IMR-90 (cell line): ENCODE results near the gene EIF3L. TPM values are rescaled to one million over a fixed set of nuclear protein-coding genes. Genes with fewer than 3 reads are reported as not detected.

ENCODE experiments used
- ATAC-seq: fragments of 200-7000 bp; cut with Tn5 transposase; 2 replicates; pipeline ENCODE4 v1.9.1; 2020; ENCODE audit warnings: low read depth, mild to moderate bottlenecking, moderate library complexity
- BruUV-seq: library from RNA; stranded (reverse); fragments of 400-500 nt; replicated peaks from 2 replicates; lab custom pipeline; 2021; lab: Mats Ljungman, UMichigan
- CTCF ChIA-PET: fragments of 300-600 bp; formaldehyde crosslinking; extraction: SDS; loops from one replicate; lab custom pipeline; 2021; ENCODE audit warnings: antibody characterized with exemption; lab: Yijun Ruan, JAX
- POLR2A ChIA-PET: fragments of 300-600 bp; sonication (Branson Sonifier 250); formaldehyde crosslinking; loops from one replicate; lab custom pipeline; 2022; ENCODE audit warnings: antibody characterized with exemption; ENCODE audit not compliant: unreplicated experiment; lab: Charles Lee
- DNase-seq: peaks from one replicate; pipeline ENCODE4 v3.0.0; 2013
- H2AFZ ChIP-seq: replicated peaks from 2 replicates; pipeline ENCODE3; 2013; ENCODE audit warnings: low read length, mild to moderate bottlenecking; ENCODE audit not compliant: poor library complexity
- H2AK5ac ChIP-seq: 2 replicates; pipeline ENCODE4 v1.6.1; 2013; ENCODE audit warnings: low read depth, low read length, inconsistent platforms
- H2AK9ac ChIP-seq: replicated peaks from 2 replicates; pipeline ENCODE3; 2013; ENCODE audit warnings: mild to moderate bottlenecking, low read depth, low read length, moderate library complexity; ENCODE audit not compliant: poor library complexity
- H2BK120ac ChIP-seq: 2 replicates; pipeline ENCODE4 v1.6.1; 2013; ENCODE audit warnings: low read depth, low read length, inconsistent platforms
- H2BK15ac ChIP-seq: 3 replicates; pipeline ENCODE4 v1.6.1; 2013; ENCODE audit warnings: low read depth, low read length, inconsistent platforms
- H2BK20ac ChIP-seq: 2 replicates; pipeline ENCODE4 v1.6.1; 2013; ENCODE audit warnings: low read depth, mild to moderate bottlenecking, inconsistent platforms, low read length, moderate library complexity
- H2BK5ac ChIP-seq: 2 replicates; pipeline ENCODE4 v1.6.1; 2013; ENCODE audit warnings: mild to moderate bottlenecking, low read depth, low read length, inconsistent platforms; ENCODE audit not compliant: poor library complexity, severe bottlenecking
- H3K14ac ChIP-seq: replicated peaks from 2 replicates; pipeline ENCODE4 v1.6.1; 2013; ENCODE audit warnings: low read depth, low read length, inconsistent platforms
- H3K18ac ChIP-seq: 2 replicates; pipeline ENCODE4 v1.6.1; 2013; ENCODE audit warnings: low read depth, low read length, control low read depth
- H3K23ac ChIP-seq: 2 replicates; pipeline ENCODE4 v1.6.1; 2013; ENCODE audit warnings: low read depth, low read length, inconsistent platforms
- H3K27ac ChIP-seq: 2 replicates; pipeline ENCODE4 v1.5.1; 2013; ENCODE audit warnings: mild to moderate bottlenecking, control low read depth, low read length; ENCODE audit not compliant: insufficient read depth
- H3K27me3 ChIP-seq: 2 replicates; pipeline ENCODE4 v1.6.1; 2013; ENCODE audit warnings: low read length; ENCODE audit not compliant: control insufficient read depth, insufficient read depth
- H3K36me3 ChIP-seq: 2 replicates; pipeline ENCODE4 v1.6.1; 2013; ENCODE audit warnings: low read length, mixed read lengths; ENCODE audit not compliant: control insufficient read depth, insufficient read depth
- H3K4ac ChIP-seq: 2 replicates; pipeline ENCODE4 v1.6.1; 2013; ENCODE audit warnings: low read depth, low read length, inconsistent platforms
- H3K4me1 ChIP-seq: 2 replicates; pipeline ENCODE4 v1.6.1; 2013; ENCODE audit warnings: low read length, mixed read lengths; ENCODE audit not compliant: control insufficient read depth, insufficient read depth
- H3K4me2 ChIP-seq: 2 replicates; pipeline ENCODE4 v1.6.1; 2013; ENCODE audit warnings: low read depth, mild to moderate bottlenecking, control low read depth, low read length, moderate library complexity
- H3K4me3 ChIP-seq: 2 replicates; pipeline ENCODE4 v1.5.1; 2013; ENCODE audit warnings: low read depth, mild to moderate bottlenecking, control low read depth, low read length, moderate library complexity; ENCODE audit not compliant: insufficient read depth
- H3K56ac ChIP-seq: 2 replicates; pipeline ENCODE4 v1.6.1; 2013; ENCODE audit warnings: low read length, inconsistent platforms; ENCODE audit not compliant: insufficient read depth; ENCODE audit errors: extremely low read depth
- H3K79me1 ChIP-seq, 2 experiments: 2 replicates each; pipeline ENCODE4 v1.6.1; 2013; ENCODE audit warnings: low read length in 2 of 2, inconsistent platforms in 1 of 2, low read depth in 1 of 2
- H3K9ac ChIP-seq: 2 replicates; pipeline ENCODE4 v1.6.1; 2013; ENCODE audit warnings: low read depth, low read length, control low read depth
- H3K9me1 ChIP-seq: 2 replicates; pipeline ENCODE4 v1.6.1; 2013; ENCODE audit warnings: low read length, inconsistent platforms; ENCODE audit not compliant: insufficient read depth
- H3K9me3 ChIP-seq: 2 replicates; pipeline ENCODE4 v1.6.1; 2013; ENCODE audit warnings: low read length; ENCODE audit not compliant: control insufficient read depth, insufficient read depth
- H4K20me1 ChIP-seq: 2 replicates; pipeline ENCODE4 v1.6.1; 2013; ENCODE audit warnings: low read length, inconsistent platforms; ENCODE audit not compliant: insufficient read depth
- H4K5ac ChIP-seq: 2 replicates; pipeline ENCODE4 v1.6.1; 2013; ENCODE audit warnings: mild to moderate bottlenecking, low read depth, low read length, control low read depth
- H4K8ac ChIP-seq, 2 experiments: 2 replicates each; pipeline ENCODE4 v1.6.1; 2013; ENCODE audit warnings: low read depth in 2 of 2, low read length in 2 of 2, control low read depth in 1 of 2, inconsistent platforms in 1 of 2
- H4K91ac ChIP-seq: 2 replicates; pipeline ENCODE4 v1.6.1; 2013; ENCODE audit warnings: low read depth, low read length, inconsistent platforms; ENCODE audit not compliant: insufficient read depth
- BHLHE40 ChIP-seq: fragments of 150-350 bp; IDR thresholded peaks from 2 replicates; pipeline ENCODE4 v1.6.1; 2016; ENCODE audit warnings: mild to moderate bottlenecking, low read depth, low read length
- CEBPB ChIP-seq: IDR thresholded peaks from 2 replicates; pipeline ENCODE4 v1.6.1; 2012; ENCODE audit warnings: low read depth, low read length, improper control_type of control experiment
- CHD1 ChIP-seq: IDR thresholded peaks from 2 replicates; pipeline ENCODE4 v1.6.1; 2012; ENCODE audit warnings: low read depth, low read length, improper control_type of control experiment
- MAZ ChIP-seq: IDR thresholded peaks from 2 replicates; pipeline ENCODE4 v1.6.1; 2012; ENCODE audit warnings: low read depth, mild to moderate bottlenecking, low read length, improper control_type of control experiment, moderate library complexity, borderline replicate concordance
- MXI1 ChIP-seq: IDR thresholded peaks from 2 replicates; pipeline ENCODE4 v1.6.1; 2012; ENCODE audit warnings: low read depth, mild to moderate bottlenecking, low read length, moderate library complexity, borderline replicate concordance
- NFE2L2 ChIP-seq: fragments of 150-350 bp; IDR thresholded peaks from 2 replicates; pipeline ENCODE4 v1.6.1; 2016; ENCODE audit warnings: low read depth, mild to moderate bottlenecking, low read length
- POLR2A ChIP-seq: IDR thresholded peaks from 2 replicates; pipeline ENCODE4 v1.6.1; 2012; ENCODE audit warnings: mild to moderate bottlenecking, low read depth, low read length
- RFX5 ChIP-seq: IDR thresholded peaks from 2 replicates; pipeline ENCODE4 v1.8.0; 2012; ENCODE audit warnings: low read depth, mild to moderate bottlenecking, low read length, moderate library complexity
- SMC3 ChIP-seq: fragments of 150-350 bp; IDR thresholded peaks from 2 replicates; pipeline ENCODE4 v1.6.1; 2016; ENCODE audit warnings: low read depth, mild to moderate bottlenecking, antibody characterized with exemption, low read length, moderate library complexity
- WGBS, 2 experiments: methylation state at CpG; one replicate each; pipeline versions ENCODE4 v1.1.5 to v1.1.7; 2013; ENCODE audit warnings: missing lambda C conversion rate in 2 of 2; ENCODE audit not compliant: insufficient read length in 1 of 2; ENCODE audit errors: extremely low coverage in 2 of 2; 5-methylcytosine and 5-hydroxymethylcytosine counted together
- dilution Hi-C: fragments of 300-500 bp; cut with HindIII; formaldehyde crosslinking; loops from one replicate; pipeline ENCODE4 v1.14.3; 2018; ENCODE audit warnings: low sequenced_read_pairs; ENCODE audit not compliant: unreplicated experiment
- in situ Hi-C: fragments of 300-500 bp; cut with MboI; formaldehyde crosslinking; loops from 3 replicates; pipeline ENCODE4 v1.14.3; 2019; ENCODE audit warnings: low sequenced_read_pairs, inconsistent platforms, mixed read lengths
- intact Hi-C: fragments of 100-400 bp; cut with micrococcal nuclease; formaldehyde crosslinking; loops from 2 replicates; pipeline ENCODE4 v1.10.0; 2022
- polyA plus RNA-seq, 3 experiments: library from polyadenylated mRNA; depleted of rRNA; stranded (reverse); fragments of >200 nt; gene quantifications; 2 replicates each; pipeline ENCODE4 v1.2.3, GENCODE V29; 2012; ENCODE audit warnings: low replicate concordance in 1 of 3
- total RNA-seq: library from RNA; depleted of rRNA; stranded (reverse); fragments of >200 nt; gene quantifications from 2 replicates; pipeline ENCODE4 v1.2.3, GENCODE V29; 2012
- TF ChIP-seq, protein P1 (sequence below): conservative IDR thresholded peaks from 2 replicates; pipeline ENCODE4 v1.5.1; 2012; ENCODE audit warnings: mild to moderate bottlenecking, low read depth, low read length, improper control_type of control experiment
- TF ChIP-seq, protein P2 (sequence below): fragments of 150-350 bp; IDR thresholded peaks from 2 replicates; pipeline ENCODE4 v1.6.1; 2017; ENCODE audit warnings: mild to moderate bottlenecking, antibody characterized with exemption, low read length, low read depth

The EIF3L gene
- total and polyA plus RNA-seq, 2 of the 4 experiments (the other 2 are of a cell fraction), result 391 to 593 TPM

DNA sequence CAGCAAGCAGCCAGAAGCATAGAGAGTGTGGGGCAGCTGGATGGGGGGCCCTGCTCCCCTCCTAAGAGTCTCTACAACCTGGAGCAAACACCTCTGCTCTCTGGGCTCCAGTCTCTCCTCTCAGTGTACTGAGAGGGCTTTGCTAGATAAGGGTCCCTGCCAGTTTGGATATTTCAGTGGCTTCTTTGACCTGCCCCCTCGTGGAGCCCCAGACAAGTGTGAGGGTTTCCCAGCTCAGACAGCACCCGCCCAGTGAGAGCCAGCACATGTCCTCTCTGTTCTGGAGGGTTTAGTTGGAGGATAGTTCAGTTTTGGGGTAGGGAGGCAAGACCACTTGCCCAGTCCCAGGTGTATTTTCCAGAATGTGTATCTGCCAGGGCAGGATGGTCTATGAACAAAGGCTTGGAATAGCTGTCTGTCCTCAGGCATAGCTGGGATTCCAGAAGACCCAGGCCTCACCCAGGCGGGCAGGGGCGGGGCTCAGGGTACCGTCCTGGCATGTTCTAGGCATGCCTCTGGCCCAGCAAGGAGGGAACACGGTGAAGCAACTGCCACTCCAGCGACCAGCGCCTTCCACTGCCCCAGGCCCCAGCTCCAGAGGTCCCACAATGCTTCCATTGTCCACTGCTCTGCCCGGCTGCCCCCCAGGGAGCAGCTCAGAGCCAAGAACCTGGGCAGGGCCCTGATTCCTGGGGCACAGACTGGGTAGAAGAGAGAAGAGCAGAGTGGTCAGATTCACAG is 49.4 kb downstream of the EIF3L start:
- Histone ChIP-seq H3K27me3 (no peaks in the 10 kb centered on the region), H3K79me1 (no peaks in the 10 kb centered on the region; a peak in 1 of 4 replicates), H3K14ac (no peak overlapping the region; the same call in 1 of the 2 replicates), H3K9me3 (no peaks in the 10 kb centered on the region), H3K4me3 (no peak overlapping the region), H4K8ac (peak overlapping the region in 1 of 2 experiments; percentile 80; a peak in 1 of 4 replicates), H2BK120ac (peak overlapping the region; percentile 61), H3K36me3 (no peaks in the 10 kb centered on the region), H3K18ac (no peak overlapping the region; the same call in 1 of the 2 replicates), H3K4me2 (no peak overlapping the region), H2AK5ac (peak overlapping the region; percentile 71), H4K20me1 (no peaks in the 10 kb centered on the region), H2BK20ac (no peak overlapping the region), H3K56ac (no peak overlapping the region; the same call in 1 of the 2 replicates), H3K4me1 (peaks cover 16% of the 10 kb centered on the region), H3K23ac (peak overlapping the region; percentile 9; the same call in 1 of the 2 replicates), H4K5ac (peak overlapping the region; percentile 35), H2AK9ac (peak overlapping the region; percentile 92), H4K91ac (peak overlapping the region; percentile 47; the same call in 1 of the 2 replicates), H3K27ac (no peak overlapping the region), H3K9me1 (no peaks in the 10 kb centered on the region), H3K4ac (peak overlapping the region; percentile 70), H2BK15ac (peak overlapping the region; percentile 21; the same call in 1 of the 3 replicates), H2AFZ (peak overlapping the region; percentile 16), H3K9ac (no peak overlapping the region), H2BK5ac (peak overlapping the region; percentile 2)
- ChIA-PET POLR2A (no interaction called here), CTCF (interaction anchor here (0.6 to 1.3 kb wide), 2 partner anchors 11 to 33 kb away, joined by 3 to 4 read pairs; no protein-coding TSS in a partner anchor)
- dilution Hi-C loops, result no loop called here
- BruUV-seq, result no TSS peak
- in situ Hi-C loops, result no loop called here
- ATAC-seq, result no peak; the same call in none of the 2 replicates
- intact Hi-C loops, result no loop called here
- TF ChIP-seq CEBPB (no peak), NFE2L2 (no peak), MXI1 (no peak), SMC3 (no peak), MAZ (no peak), CHD1 (no peak), BHLHE40 (no peak), POLR2A (no peak), RFX5 (no peak)
- TF ChIP-seq, protein P1, sequence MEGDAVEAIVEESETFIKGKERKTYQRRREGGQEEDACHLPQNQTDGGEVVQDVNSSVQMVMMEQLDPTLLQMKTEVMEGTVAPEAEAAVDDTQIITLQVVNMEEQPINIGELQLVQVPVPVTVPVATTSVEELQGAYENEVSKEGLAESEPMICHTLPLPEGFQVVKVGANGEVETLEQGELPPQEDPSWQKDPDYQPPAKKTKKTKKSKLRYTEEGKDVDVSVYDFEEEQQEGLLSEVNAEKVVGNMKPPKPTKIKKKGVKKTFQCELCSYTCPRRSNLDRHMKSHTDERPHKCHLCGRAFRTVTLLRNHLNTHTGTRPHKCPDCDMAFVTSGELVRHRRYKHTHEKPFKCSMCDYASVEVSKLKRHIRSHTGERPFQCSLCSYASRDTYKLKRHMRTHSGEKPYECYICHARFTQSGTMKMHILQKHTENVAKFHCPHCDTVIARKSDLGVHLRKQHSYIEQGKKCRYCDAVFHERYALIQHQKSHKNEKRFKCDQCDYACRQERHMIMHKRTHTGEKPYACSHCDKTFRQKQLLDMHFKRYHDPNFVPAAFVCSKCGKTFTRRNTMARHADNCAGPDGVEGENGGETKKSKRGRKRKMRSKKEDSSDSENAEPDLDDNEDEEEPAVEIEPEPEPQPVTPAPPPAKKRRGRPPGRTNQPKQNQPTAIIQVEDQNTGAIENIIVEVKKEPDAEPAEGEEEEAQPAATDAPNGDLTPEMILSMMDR, result no peak
- TF ChIP-seq, protein P2, sequence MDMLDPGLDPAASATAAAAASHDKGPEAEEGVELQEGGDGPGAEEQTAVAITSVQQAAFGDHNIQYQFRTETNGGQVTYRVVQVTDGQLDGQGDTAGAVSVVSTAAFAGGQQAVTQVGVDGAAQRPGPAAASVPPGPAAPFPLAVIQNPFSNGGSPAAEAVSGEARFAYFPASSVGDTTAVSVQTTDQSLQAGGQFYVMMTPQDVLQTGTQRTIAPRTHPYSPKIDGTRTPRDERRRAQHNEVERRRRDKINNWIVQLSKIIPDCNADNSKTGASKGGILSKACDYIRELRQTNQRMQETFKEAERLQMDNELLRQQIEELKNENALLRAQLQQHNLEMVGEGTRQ, result no peak
- no peak for DNase-seq
- WGBS, 2 experiments, result 67% methylated on average over 3 of the region's 9 CpGs; no CpG with 5 or more reads in 1 of the 2 experiments
